ENCODE measurements around the gene EIF4G1.

- no peak for TF ChIP-seq CTCF (IDR thresholded peaks at IDR 0.05; ENCODE audit: low read depth, low read length)
- no peak for TF ChIP-seq POLR2A (IDR thresholded peaks at IDR 0.05; ENCODE audit: extremely low read depth, insufficient read length)
- TF ChIP-seq MAX (IDR thresholded peaks at IDR 0.05; ENCODE audit: low read depth, low read length), result no peak
- TF ChIP-seq MYC (IDR thresholded peaks at IDR 0.05; ENCODE audit: low read depth, low read length), result no peak
Observed at GRCh38 chr3:184335291-184335660, 20.9 kb downstream of the EIF4G1 start.
